ENCODE data around the gene LRP1B.

Gene LRP1B

GRCh38 chr2:141933226-141933625, 197.6 kb downstream of the LRP1B start:
- Histone ChIP-seq H3K9ac (no peak overlapping the region), H2AFZ (ENCODE audit: low read depth) (no peak overlapping the region), H3K27ac (peak overlapping the region; percentile 25; the same call in 1 of the 2 replicates), H4K20me1 (ENCODE audit: insufficient read depth) (no peaks in the 10 kb centered on the region), H3K27me3 (ENCODE audit: insufficient read depth, low read depth) (no peaks in the 10 kb centered on the region), H3K4me2 (peak overlapping the region; percentile 42; the same call in 1 of the 2 replicates), H3K4me1 (ENCODE audit: low read depth, poor library complexity, severe bottlenecking) (peaks cover 28% of the 10 kb centered on the region), H3K36me3 (ENCODE audit: insufficient read depth) (no peaks in the 10 kb centered on the region), H3K4me3 (IDR thresholded peaks at IDR 0.05; ENCODE audit: insufficient read depth, low read depth, low read length) (no peak overlapping the region), H3K79me2 (ENCODE audit: insufficient read depth, low read depth) (no peaks in the 10 kb centered on the region)
- no peak for TF ChIP-seq CTCF (conservative IDR thresholded peaks at IDR 0.05; ENCODE audit: low read depth, low read length)

- Histone ChIP-seq H2AFZ (ENCODE audit: low read depth) (no peak overlapping the region), H3K27me3 (ENCODE audit: insufficient read depth, low read depth) (no peaks in the 10 kb centered on the region), H3K4me2 (no peak overlapping the region), H3K36me3 (ENCODE audit: insufficient read depth) (no peaks in the 10 kb centered on the region), H3K27ac (no peak overlapping the region), H3K4me3 (IDR thresholded peaks at IDR 0.05; ENCODE audit: insufficient read depth, low read depth, low read length) (no peak overlapping the region), H3K4me1 (ENCODE audit: low read depth, poor library complexity, severe bottlenecking) (peaks cover 28% of the 10 kb centered on the region), H4K20me1 (ENCODE audit: insufficient read depth) (no peaks in the 10 kb centered on the region), H3K79me2 (ENCODE audit: insufficient read depth, low read depth) (no peaks in the 10 kb centered on the region), H3K9ac (no peak overlapping the region)
- no peak for TF ChIP-seq CTCF (conservative IDR thresholded peaks at IDR 0.05; ENCODE audit: low read depth, low read length)
These were observed 198.6 kb downstream of the LRP1B start for GRCh38 chr2:141932261-141932660.

- H3K79me2 ChIP-seq (ENCODE audit: insufficient read depth, low read depth), result no peaks in the 10 kb centered on the region
- no peaks in the 10 kb centered on the region for H3K36me3 ChIP-seq (ENCODE audit: insufficient read depth)
- H3K9ac ChIP-seq, result no peak overlapping the region
- H3K4me3 ChIP-seq (IDR thresholded peaks at IDR 0.05; ENCODE audit: insufficient read depth, low read depth, low read length), result no peak overlapping the region
- H3K27me3 ChIP-seq (ENCODE audit: insufficient read depth, low read depth), result no peaks in the 10 kb centered on the region
- TF ChIP-seq CTCF (conservative IDR thresholded peaks at IDR 0.05; ENCODE audit: low read depth, low read length), result no peak
- H2AFZ ChIP-seq (ENCODE audit: low read depth), result no peak overlapping the region
- H3K27ac ChIP-seq, result no peak overlapping the region
- H4K20me1 ChIP-seq (ENCODE audit: insufficient read depth), result no peaks in the 10 kb centered on the region
- H3K4me2 ChIP-seq, result no peak overlapping the region
- H3K4me1 ChIP-seq (ENCODE audit: low read depth, poor library complexity, severe bottlenecking), result peaks cover 28% of the 10 kb centered on the region
These were observed 199.0 kb downstream of the LRP1B start for GRCh38 chr2:141931797-141932196.

GRCh38 chr2:141930803-141931202, 200.0 kb downstream of the LRP1B start:
- TF ChIP-seq CTCF (conservative IDR thresholded peaks at IDR 0.05; ENCODE audit: low read depth, low read length), result no peak
- Histone ChIP-seq H3K27me3 (ENCODE audit: insufficient read depth, low read depth) (no peaks in the 10 kb centered on the region), H3K79me2 (ENCODE audit: insufficient read depth, low read depth) (no peaks in the 10 kb centered on the region), H3K27ac (no peak overlapping the region), H4K20me1 (ENCODE audit: insufficient read depth) (no peaks in the 10 kb centered on the region), H3K4me2 (no peak overlapping the region), H3K4me3 (IDR thresholded peaks at IDR 0.05; ENCODE audit: insufficient read depth, low read depth, low read length) (no peak overlapping the region), H3K36me3 (ENCODE audit: insufficient read depth) (no peaks in the 10 kb centered on the region), H3K4me1 (ENCODE audit: low read depth, poor library complexity, severe bottlenecking) (peaks cover 28% of the 10 kb centered on the region), H2AFZ (ENCODE audit: low read depth) (no peak overlapping the region), H3K9ac (no peak overlapping the region)

Measured in KMS-11 (cell line).